ENCODE measurements around the gene FILIP1. TPM values are rescaled to one million over a fixed set of nuclear protein-coding genes. Genes with fewer than 3 reads are reported as not detected.

The FILIP1 gene
- total RNA-seq, 1 experiment from 2014 or later: 2.9 TPM

GRCh38 chr6:75478929-75479328 lies 14.7 kb downstream of the FILIP1 start:
- Mint-ChIP-seq H3K27ac (no peak overlapping the region), H3K27me3 (ENCODE audit: low read depth) (no peaks in the 10 kb centered on the region), H3K36me3 (no peaks in the 10 kb centered on the region), H3K4me3 (no peak overlapping the region), H3K9me3 (no peaks in the 10 kb centered on the region), H3K4me1 (peaks cover 19% of the 10 kb centered on the region)
- DNase-seq (ENCODE audit: low spot score) (no peak), ATAC-seq (no peak)
- CTCF ChIA-PET: no interaction called here
- no peak for TF ChIP-seq GTF2I (CRISPR knock-in tag; conservative IDR thresholded peaks at IDR 0.05)
- TF ChIP-seq ZNF396 (CRISPR knock-in tag; IDR thresholded peaks at IDR 0.05; ENCODE audit: borderline replicate concordance): no peak
- no peak for TF ChIP-seq E2F1 (CRISPR knock-in tag; IDR thresholded peaks at IDR 0.05)
- TF ChIP-seq, protein P1, sequence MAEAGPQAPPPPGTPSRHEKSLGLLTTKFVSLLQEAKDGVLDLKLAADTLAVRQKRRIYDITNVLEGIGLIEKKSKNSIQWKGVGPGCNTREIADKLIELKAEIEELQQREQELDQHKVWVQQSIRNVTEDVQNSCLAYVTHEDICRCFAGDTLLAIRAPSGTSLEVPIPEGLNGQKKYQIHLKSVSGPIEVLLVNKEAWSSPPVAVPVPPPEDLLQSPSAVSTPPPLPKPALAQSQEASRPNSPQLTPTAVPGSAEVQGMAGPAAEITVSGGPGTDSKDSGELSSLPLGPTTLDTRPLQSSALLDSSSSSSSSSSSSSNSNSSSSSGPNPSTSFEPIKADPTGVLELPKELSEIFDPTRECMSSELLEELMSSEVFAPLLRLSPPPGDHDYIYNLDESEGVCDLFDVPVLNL (CRISPR knock-in tag; IDR thresholded peaks at IDR 0.05; ENCODE audit: borderline replicate concordance, low read depth): no peak
- no peak for TF ChIP-seq ZNF532 (CRISPR knock-in tag; IDR thresholded peaks at IDR 0.05; ENCODE audit: borderline replicate concordance)
- TF ChIP-seq ESRRA (CRISPR knock-in tag; IDR thresholded peaks at IDR 0.05; ENCODE audit: borderline replicate concordance): no peak
- TF ChIP-seq SP1 (CRISPR knock-in tag; conservative IDR thresholded peaks at IDR 0.05): no peak
- no peak for TF ChIP-seq FOXP1 (CRISPR knock-in tag; IDR thresholded peaks at IDR 0.05; ENCODE audit: borderline replicate concordance)
- TF ChIP-seq ZNF281 (CRISPR knock-in tag; IDR thresholded peaks at IDR 0.05): no peak
- no peak for TF ChIP-seq ZNF317 (CRISPR knock-in tag; IDR thresholded peaks at IDR 0.05; ENCODE audit: borderline replicate concordance, low read depth)
- no peak for TF ChIP-seq CTCF (IDR thresholded peaks at IDR 0.05)
- TF ChIP-seq EMX1 (CRISPR knock-in tag; IDR thresholded peaks at IDR 0.05): no peak
- TF ChIP-seq TP53 (CRISPR knock-in tag; IDR thresholded peaks at IDR 0.05): no peak
- TF ChIP-seq ZNF423 (CRISPR knock-in tag; IDR thresholded peaks at IDR 0.05): no peak
- POLR2A ChIA-PET: no interaction called here

- Mint-ChIP-seq H3K4me3 (no peak overlapping the region), H3K36me3 (no peaks in the 10 kb centered on the region), H3K27me3 (ENCODE audit: low read depth) (no peaks in the 10 kb centered on the region), H3K27ac (no peak overlapping the region), H3K9me3 (no peaks in the 10 kb centered on the region), H3K4me1 (peaks cover 2% of the 10 kb centered on the region)
- ATAC-seq: no peak
- no peak for DNase-seq (ENCODE audit: low spot score)
- ChIA-PET POLR2A (no interaction called here), CTCF (no interaction called here)
- TF ChIP-seq NR1H2 (CRISPR knock-in tag; IDR thresholded peaks at IDR 0.05): no peak
- no peak for TF ChIP-seq ZNF532 (CRISPR knock-in tag; IDR thresholded peaks at IDR 0.05; ENCODE audit: borderline replicate concordance)
- TF ChIP-seq KAT7 (CRISPR knock-in tag; IDR thresholded peaks at IDR 0.05; ENCODE audit: borderline replicate concordance): no peak
- TF ChIP-seq ZNF121 (CRISPR knock-in tag; IDR thresholded peaks at IDR 0.05): no peak
- TF ChIP-seq NR2C2 (CRISPR knock-in tag; IDR thresholded peaks at IDR 0.05): no peak
- no peak for TF ChIP-seq EMX1 (CRISPR knock-in tag; IDR thresholded peaks at IDR 0.05)
Observed at GRCh38 chr6:75472885-75473284, 20.7 kb downstream of the FILIP1 start.
